DND-41 (cell line): ENCODE results near the gene AEN.

Experiments
- ATAC-seq: fragments of 200-7000 bp; cut with Tn5 transposase; 3 replicates; pipeline ENCODE4 v1.9.1; 2021; ENCODE audit warnings: low read depth; ENCODE audit not compliant: insufficient read depth
- DNase-seq: peaks from one replicate; pipeline ENCODE4 v3.0.0-alpha.2; 2020
- H2AFZ ChIP-seq: 2 replicates; pipeline ENCODE4 v1.6.0; 2012; ENCODE audit warnings: low read depth, low read length
- H3K27ac ChIP-seq: 2 replicates; pipeline ENCODE4 v1.5.1; 2012; ENCODE audit warnings: low read length, inconsistent platforms
- H3K27me3 ChIP-seq: fragments of 200-600 bp; sonication (generic); 2 replicates; pipeline ENCODE4 v1.6.0; 2012; ENCODE audit warnings: low read length, mild to moderate bottlenecking, inconsistent platforms; ENCODE audit not compliant: insufficient read depth, poor library complexity
- H3K36me3 ChIP-seq: 2 replicates; pipeline ENCODE4 v1.5.1; 2012; ENCODE audit warnings: low read length, inconsistent platforms; ENCODE audit not compliant: insufficient read depth
- H3K4me1 ChIP-seq: 2 replicates; pipeline ENCODE4 v1.5.1; 2012; ENCODE audit warnings: mild to moderate bottlenecking, low read length; ENCODE audit not compliant: insufficient read depth
- H3K4me2 ChIP-seq: 2 replicates; pipeline ENCODE4 v1.6.0; 2012; ENCODE audit warnings: mild to moderate bottlenecking, moderate library complexity, low read length, inconsistent platforms; ENCODE audit not compliant: insufficient read depth
- H3K4me3 ChIP-seq, 2 experiments: fragments of 200-600 bp in 1 of 2; shearing (Covaris generic) in 1 of 2; 2 replicates each; pipeline ENCODE4 v1.5.1; 2012 to 2016; ENCODE audit warnings: inconsistent platforms in 2 of 2, low read length in 2 of 2, mild to moderate bottlenecking in 2 of 2, low read depth in 1 of 2, moderate library complexity in 1 of 2
- H3K79me2 ChIP-seq: 2 replicates; pipeline ENCODE4 v1.6.0; 2012; ENCODE audit warnings: low read length, inconsistent platforms; ENCODE audit not compliant: insufficient read depth
- H3K9ac ChIP-seq: 2 replicates; pipeline ENCODE4 v1.6.0; 2012; ENCODE audit warnings: low read depth, mild to moderate bottlenecking, inconsistent platforms, low read length, moderate library complexity
- H3K9me3 ChIP-seq: 2 replicates; pipeline ENCODE4 v1.5.1; 2012; ENCODE audit warnings: low read length, moderate library complexity, mild to moderate bottlenecking, inconsistent platforms; ENCODE audit not compliant: insufficient read depth, severe bottlenecking
- H4K20me1 ChIP-seq: 2 replicates; pipeline ENCODE4 v1.6.0; 2012; ENCODE audit warnings: low read length; ENCODE audit not compliant: insufficient read depth
- CTCF ChIP-seq: IDR thresholded peaks from 2 replicates; pipeline ENCODE4 v1.5.1; 2012; ENCODE audit warnings: borderline replicate concordance, low read length, moderate library complexity, mild to moderate bottlenecking; ENCODE audit not compliant: poor library complexity, severe bottlenecking; ENCODE audit errors: extremely low read depth
- EZH2 ChIP-seq: IDR thresholded peaks from 3 replicates; pipeline ENCODE4 v1.6.1; 2012; ENCODE audit warnings: borderline replicate concordance, low read depth, mild to moderate bottlenecking, moderate library complexity, low read length, inconsistent platforms; ENCODE audit not compliant: severe bottlenecking

The AEN gene

GRCh38 chr15:88617031-88617722 is 4.0 kb upstream of the AEN start:
- Histone ChIP-seq H3K9me3 (no peaks in the 10 kb centered on the region), H3K27me3 (no peaks in the 10 kb centered on the region), H3K79me2 (peaks cover 15% of the 10 kb centered on the region), H3K4me3 (no peak overlapping the region), H3K27ac (no peak overlapping the region), H2AFZ (no peak overlapping the region), H3K9ac (no peak overlapping the region), H4K20me1 (peaks cover 5% of the 10 kb centered on the region; the same call in 1 of the 2 replicates), H3K4me1 (peaks cover 12% of the 10 kb centered on the region), H3K4me2 (no peak overlapping the region), H3K36me3 (no peaks in the 10 kb centered on the region)
- TF ChIP-seq CTCF (no peak), EZH2 (no peak)
- ATAC-seq (no peak), DNase-seq (no peak)

- H3K36me3 ChIP-seq: no peaks in the 10 kb centered on the region
- no peak overlapping the region for H3K4me3 ChIP-seq
- H3K4me1 ChIP-seq: peaks cover 18% of the 10 kb centered on the region
- TF ChIP-seq CTCF (no peak), EZH2 (no peak)
- no peak overlapping the region for H3K27ac ChIP-seq
- H3K9ac ChIP-seq: no peak overlapping the region
- no peak for DNase-seq
- ATAC-seq: no peak
- H3K79me2 ChIP-seq: peaks cover 21% of the 10 kb centered on the region
- no peak overlapping the region for H3K4me2 ChIP-seq
- no peaks in the 10 kb centered on the region for H3K27me3 ChIP-seq
- H2AFZ ChIP-seq: no peak overlapping the region
- H3K9me3 ChIP-seq: no peaks in the 10 kb centered on the region
- H4K20me1 ChIP-seq: peaks cover 11% of the 10 kb centered on the region; the same call in 1 of the 2 replicates
Observed at GRCh38 chr15:88617790-88618189, 3.4 kb upstream of the AEN start.

- Histone ChIP-seq H3K9ac (no peak overlapping the region), H3K79me2 (peaks cover 30% of the 10 kb centered on the region), H3K4me3 (no peak overlapping the region), H4K20me1 (peaks cover 20% of the 10 kb centered on the region), H2AFZ (no peak overlapping the region), H3K9me3 (no peaks in the 10 kb centered on the region), H3K4me2 (no peak overlapping the region), H3K27me3 (no peaks in the 10 kb centered on the region), H3K27ac (no peak overlapping the region), H3K36me3 (peaks cover 7% of the 10 kb centered on the region; the same call in 1 of the 2 replicates), H3K4me1 (peaks cover 27% of the 10 kb centered on the region)
- ATAC-seq: no peak
- TF ChIP-seq EZH2 (no peak), CTCF (no peak)
- DNase-seq: no peak
Observed at GRCh38 chr15:88618686-88619085, 2.5 kb upstream of the AEN start.

DNA sequence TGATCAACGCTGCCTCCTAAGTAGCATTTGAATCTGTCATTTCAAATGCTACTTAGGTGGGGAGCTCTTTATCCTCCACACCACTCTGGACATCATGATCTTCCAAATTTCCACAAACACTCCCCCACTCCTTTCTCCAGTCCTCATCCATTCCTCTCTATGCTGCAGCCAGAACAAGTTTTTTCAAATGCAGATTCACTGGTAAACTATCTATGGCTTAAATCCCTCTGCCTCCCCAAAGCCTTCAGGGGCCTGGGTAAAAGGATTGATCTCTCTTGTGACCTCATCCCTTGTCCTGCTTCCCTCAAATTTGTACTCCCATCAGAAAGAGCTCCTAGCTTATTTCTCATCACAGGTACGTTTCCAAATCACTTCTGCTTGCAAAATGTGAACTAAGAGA is 1.3 kb upstream of the AEN start:
- no peak overlapping the region for H3K27ac ChIP-seq
- peaks cover 38% of the 10 kb centered on the region for H3K4me1 ChIP-seq
- H3K4me2 ChIP-seq: no peak overlapping the region
- DNase-seq (no peak), ATAC-seq (no peak)
- TF ChIP-seq CTCF (no peak), EZH2 (no peak)
- H3K9me3 ChIP-seq: no peaks in the 10 kb centered on the region
- H2AFZ ChIP-seq: peak overlapping the region; percentile 65
- H4K20me1 ChIP-seq: peaks cover 29% of the 10 kb centered on the region
- H3K79me2 ChIP-seq: peaks cover 41% of the 10 kb centered on the region
- no peak overlapping the region for H3K4me3 ChIP-seq
- H3K36me3 ChIP-seq: peaks cover 15% of the 10 kb centered on the region
- no peaks in the 10 kb centered on the region for H3K27me3 ChIP-seq
- H3K9ac ChIP-seq: no peak overlapping the region
